GM19324 (cell line): ENCODE measurements around the gene IGSF9.

ENCODE experiments used
- ATAC-seq: cut with Tn5 transposase; IDR thresholded peaks from one replicate; pipeline ENCODE4 v1.9.1; 2021; ENCODE audit warnings: mild to moderate bottlenecking, moderate library complexity; ENCODE audit not compliant: unreplicated experiment, low FRiP score

Gene IGSF9

DNA sequence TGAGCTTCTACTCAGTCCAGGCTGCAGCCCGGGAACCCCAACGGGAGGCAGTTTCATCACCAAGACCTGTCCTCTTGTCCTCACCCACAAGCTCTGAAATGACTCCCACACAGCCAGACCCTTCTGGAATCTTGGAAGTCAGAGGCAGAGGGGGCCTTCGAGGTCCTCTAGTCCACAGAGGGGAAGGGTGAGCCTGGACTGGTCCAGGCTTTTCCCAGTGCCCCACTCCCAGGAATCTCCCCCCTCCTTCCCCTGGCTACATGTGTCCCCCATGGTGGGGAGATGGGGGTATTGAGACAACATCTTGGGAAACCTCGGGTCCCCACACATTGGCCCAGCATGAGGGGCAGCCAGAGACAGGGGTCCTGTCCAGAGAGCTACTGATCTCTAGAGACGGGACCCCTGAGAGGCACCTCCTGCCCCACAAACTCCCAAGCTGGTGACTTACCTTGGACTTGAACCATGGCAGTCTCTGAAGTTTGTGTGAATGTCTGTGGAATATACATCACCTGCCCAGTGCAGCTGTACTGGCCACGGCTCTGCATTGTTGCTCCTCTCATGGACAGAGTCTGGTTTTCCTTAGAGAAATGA is 28.0 kb upstream of the IGSF9 start:
- no peak for ATAC-seq

GRCh38 chr1:159972443-159973205 is 27.2 kb upstream of the IGSF9 start:
- ATAC-seq, result no peak

DNA sequence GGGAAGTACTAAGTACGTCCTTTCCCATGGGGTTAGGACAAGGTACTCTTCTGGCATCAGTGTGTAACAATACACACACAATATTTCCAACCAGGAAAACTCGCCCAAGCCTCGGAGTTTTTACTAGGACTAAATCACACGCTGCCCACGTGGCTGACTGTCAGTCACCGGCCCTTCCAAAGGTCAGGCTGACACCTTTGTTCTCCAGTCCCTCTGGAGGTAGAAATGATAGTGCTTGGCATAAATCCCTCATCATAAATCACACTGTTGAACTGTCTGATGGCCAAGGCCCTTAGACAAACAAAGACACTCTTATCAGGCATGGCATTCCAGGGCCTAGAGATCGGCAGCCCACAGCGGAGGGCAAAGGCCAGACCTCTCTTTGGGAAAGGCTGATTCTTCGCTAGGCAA is 25.5 kb upstream of the IGSF9 start:
- ATAC-seq, result no peak

DNA sequence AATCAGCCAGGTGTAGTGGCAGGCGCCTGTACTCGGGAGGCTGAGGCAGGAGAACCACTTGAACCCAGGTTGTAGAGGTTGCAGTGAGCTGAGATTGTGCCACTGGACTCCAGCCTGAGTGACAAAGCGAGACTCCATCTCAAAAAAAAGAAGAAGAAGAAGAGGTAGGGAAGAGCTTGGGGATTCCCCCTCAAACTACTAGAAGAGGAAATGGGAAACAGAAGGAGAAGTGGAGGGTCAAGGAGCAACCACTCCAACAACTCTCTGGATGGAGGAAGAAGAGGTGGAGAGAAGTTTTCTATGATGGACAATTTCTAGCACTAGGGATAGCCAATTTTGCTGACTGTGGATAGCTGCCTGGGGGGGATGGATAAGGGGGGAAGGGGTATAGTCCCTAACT is 23.5 kb upstream of the IGSF9 start:
- ATAC-seq, result no peak

GRCh38 chr1:159965263-159965662 is 19.9 kb upstream of the IGSF9 start:
- no peak for ATAC-seq

DNA sequence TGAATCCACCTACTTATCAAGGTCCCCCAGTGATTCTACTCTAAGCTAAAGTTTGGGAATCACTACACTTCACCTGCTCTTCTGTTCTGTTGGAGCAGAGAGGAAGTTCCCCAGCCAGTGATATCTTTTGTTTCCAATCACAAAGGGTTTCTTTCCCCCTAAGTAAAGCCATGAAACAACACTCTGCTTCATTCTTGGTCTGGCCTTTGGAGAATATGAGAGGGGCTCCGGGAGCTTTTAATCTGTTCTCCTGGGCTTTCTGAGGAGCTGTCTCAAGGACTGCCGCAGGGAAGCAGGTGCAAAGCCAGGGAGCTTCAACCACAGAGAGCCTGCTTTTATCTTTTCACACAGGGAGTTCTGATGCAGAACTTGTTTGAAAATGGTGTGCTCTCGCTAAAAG is 18.7 kb upstream of the IGSF9 start:
- no peak for ATAC-seq

- ATAC-seq, result no peak
Measured at GRCh38 chr1:159962176-159962575, 16.8 kb upstream of the IGSF9 start.

GRCh38 chr1:159961636-159962035 is 16.2 kb upstream of the IGSF9 start:
- ATAC-seq, result no peak

DNA sequence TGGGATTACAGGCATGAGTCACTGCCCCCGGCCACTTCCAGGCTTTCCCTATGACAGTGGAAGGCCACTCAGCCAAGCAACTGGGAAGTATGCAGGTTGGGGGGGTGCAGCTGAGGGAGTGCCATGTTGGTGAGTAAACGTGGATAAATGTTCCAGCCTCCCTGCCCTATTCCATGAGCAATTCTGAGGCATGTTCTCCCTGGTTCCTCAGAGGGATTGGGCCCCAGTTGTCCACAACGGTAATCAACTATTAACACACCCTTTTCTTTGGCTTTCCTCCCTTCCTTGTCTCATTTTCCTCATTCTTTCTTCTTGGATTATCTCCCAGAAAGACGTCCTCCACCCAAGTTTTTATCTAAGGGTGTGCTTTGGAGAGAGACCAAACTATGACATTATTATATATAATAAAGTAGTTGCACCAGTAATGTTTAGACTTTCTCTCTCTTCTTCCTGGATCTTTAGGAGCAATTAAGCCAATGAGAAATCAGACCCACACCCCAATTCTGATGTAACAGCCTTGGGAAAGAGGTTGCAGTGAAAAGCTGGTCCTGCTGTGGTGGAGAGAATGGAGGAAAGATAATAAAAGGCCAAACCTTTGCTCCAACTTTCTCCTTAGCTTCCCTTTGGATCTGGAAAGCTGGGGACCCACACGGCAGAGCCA is 15.4 kb upstream of the IGSF9 start:
- no peak for ATAC-seq

DNA sequence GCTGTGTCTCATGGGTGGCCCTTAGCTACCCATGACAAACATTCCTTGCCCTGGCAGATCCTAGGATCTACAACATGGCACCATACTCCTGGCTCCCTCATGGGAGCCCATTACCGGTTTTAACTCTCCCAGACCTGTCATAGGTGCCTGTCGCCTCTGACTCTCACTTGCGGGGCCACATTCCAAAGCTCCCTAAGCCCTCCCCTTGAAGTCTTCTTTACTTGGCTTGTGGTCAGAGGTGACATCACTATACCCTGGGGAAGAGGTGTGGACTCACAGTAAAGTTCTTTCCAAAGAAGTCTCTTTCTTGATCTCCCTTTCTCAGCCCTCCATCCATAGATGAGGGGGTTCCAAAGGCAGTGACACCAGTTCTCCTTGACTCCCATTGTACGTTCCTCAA is 14.0 kb upstream of the IGSF9 start:
- ATAC-seq, result no peak

- ATAC-seq, result no peak
Measured at GRCh38 chr1:159958719-159959380, 13.4 kb upstream of the IGSF9 start.

DNA sequence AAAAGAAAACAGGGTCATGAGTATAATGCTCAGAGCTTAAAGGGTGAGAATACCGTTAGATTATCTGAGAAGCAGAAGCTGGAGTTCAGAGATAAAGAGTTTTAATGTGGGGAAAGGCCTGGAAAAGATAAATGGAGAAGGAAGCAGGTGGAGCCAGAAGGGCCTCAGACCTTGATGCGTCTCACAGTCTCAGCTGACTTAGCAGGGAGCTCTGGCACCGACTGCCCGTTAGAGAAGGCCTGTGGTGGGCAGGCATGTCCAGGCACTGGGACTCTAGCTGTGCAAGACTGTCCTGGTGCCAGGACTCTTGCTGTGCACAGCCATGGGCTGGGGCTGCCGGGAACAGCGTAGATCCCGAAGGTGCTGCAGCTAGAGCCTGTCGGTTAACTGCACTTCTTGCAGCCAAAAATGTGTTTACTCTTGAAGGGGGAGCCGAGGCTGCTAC is 12.4 kb upstream of the IGSF9 start:
- ATAC-seq, result no peak

- ATAC-seq, result no peak
Measured at GRCh38 chr1:159955456-159955855, 10.0 kb upstream of the IGSF9 start.

DNA sequence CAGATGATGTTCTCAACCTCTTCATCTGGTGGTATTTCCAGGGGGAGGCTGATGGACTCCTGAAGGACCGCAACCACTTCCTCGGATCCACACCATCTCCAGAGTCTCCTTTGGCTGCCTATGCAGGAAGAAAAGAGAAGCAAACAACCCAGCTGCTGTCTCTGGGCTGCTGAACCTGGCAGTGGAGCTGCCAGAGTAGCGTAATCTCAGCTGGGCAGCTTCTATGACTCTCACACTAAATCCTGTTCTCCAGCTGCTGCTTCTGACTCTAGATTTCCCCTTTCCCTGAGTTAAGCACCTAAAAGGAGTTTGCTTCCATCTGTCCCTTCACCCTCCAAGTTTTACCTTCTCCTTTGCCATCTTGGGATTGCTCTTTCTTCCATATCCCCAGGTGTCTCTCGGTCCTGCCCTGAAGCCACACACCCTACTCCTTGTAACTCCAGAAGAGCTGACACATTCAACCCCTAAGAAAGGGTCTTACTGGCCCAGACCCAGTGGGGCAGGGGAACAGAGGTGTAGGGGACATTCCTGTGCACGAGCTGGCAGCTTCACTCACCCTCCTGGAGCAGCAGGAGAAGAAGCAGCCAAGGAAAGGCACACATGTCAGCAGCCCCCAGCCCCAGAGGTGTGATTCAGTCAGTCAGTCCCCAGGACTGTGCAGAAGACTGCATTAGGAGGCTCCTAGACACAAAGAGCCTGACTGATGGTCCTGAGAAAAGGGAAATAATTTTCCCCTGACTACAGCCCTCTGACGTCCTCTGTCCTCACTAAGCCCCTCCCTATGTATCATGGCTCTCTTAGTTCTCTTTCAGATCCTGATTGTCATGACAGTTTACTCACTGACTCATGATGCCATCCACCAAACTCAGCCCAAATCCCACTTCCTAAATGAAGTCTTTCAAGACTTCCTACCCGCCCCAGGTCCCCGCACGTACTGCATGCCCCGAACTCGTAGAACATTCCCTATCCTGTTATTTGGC is 8.4 kb upstream of the IGSF9 start, which contains the start of gene SLAMF9:
TSS of gene SLAMF9 (minus strand) at position 702 of the 980 bp plus-strand sequence. CDS start at position 602, 100 bp downstream.
- no peak for ATAC-seq

GRCh38 chr1:159952932-159953331 is 7.5 kb upstream of the IGSF9 start:
- no peak for ATAC-seq

DNA sequence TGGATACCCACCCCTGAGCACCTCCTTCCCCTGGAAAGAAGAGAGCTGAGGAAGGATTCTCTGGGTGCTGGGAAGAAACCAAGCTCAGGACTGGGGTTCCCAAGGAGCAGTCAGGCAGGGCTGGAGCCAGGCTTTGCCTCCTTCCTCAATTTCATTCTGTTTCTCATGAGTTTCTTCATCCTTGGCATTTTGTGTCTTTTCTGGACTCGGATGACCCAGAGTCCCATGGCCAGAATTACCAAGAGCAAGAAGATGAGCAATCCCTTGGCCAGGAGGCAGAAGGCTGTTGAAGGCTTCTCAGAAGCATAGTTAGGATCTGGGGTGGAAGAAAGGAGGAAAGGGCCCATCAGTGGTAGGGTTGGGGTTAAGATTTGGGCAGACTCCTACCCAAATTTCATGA is 6.1 kb upstream of the IGSF9 start:
- no peak for ATAC-seq

- ATAC-seq, result no peak
Measured at GRCh38 chr1:159951016-159951415, 5.6 kb upstream of the IGSF9 start.

- ATAC-seq, result no peak
Measured at GRCh38 chr1:159949981-159950381, 4.6 kb upstream of the IGSF9 start.

- no peak for ATAC-seq
Measured at GRCh38 chr1:159949123-159949522, 3.7 kb upstream of the IGSF9 start.

- no peak for ATAC-seq
Measured at GRCh38 chr1:159947942-159948341, 2.5 kb upstream of the IGSF9 start.
